ELF-1 (cell line): Measurements from ENCODE around the gene TM6SF1.
"Not testable (repeated sequence)": the region's sequence is repeated elsewhere in the genome, so short reads cannot be mapped to it uniquely, and the experiment has no call there.

Experiments
- DNase-seq: peaks from one replicate; pipeline ENCODE4 v3.0.0-alpha.2; 2016; ENCODE audit warnings: low read depth, low spot score

TM6SF1 gene

DNA sequence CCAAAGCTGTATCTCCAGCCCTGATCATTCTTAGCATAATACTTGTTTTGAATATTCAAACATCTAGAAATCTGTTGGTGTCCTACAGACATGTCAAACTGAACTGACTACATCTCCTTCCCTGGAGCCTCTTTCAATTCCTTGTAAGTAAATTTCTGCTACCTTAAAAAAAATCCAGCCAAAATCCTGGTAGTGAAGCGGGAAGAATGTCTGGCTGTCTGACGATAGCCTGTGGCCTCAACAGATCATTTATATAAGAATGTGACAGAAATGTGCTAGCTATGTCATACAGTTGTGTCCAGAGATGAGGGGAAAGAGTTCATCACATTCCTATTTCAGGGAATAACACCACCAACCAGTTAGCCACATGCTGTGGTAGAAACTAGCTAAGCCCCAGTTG, 18.6 kb upstream of the TM6SF1 start:
- DNase-seq: no peak

DNA sequence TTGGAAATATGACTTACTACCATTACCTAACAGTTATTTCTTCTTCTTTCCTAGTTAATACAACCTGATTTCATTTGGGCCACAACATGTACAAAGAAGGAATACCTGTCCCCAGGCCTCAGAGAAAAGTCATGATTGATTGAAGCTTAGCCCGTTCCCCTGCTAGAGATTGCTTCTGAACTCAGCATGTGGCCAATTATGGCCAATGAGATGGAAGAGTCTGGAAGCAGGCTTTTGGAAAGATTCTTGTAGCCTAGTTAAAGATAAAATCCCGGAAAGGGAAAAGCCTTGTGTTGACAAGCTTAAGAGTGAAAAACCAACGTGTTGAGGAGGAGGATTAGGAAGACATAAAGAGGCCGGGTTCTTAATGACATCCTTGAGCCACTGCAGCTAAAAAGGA, 17.0 kb upstream of the TM6SF1 start:
- DNase-seq: peak; percentile 27

DNA sequence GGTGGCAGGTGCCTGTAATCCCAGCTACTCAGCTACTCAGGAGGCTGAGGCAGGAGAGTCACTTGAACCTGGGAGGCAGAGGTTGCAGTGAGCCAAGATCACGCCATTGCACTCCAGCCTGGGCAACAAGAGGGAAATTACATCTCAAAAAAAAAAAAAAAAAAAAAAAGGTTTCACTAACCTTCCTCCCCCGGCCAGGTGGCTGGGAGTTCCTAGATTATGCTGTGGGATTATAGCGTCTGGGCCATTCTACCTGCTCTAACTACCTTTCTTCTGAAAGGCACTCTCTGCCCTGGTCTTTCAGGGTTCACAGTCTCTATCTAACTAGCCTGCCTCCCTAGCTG, 15.5 kb upstream of the TM6SF1 start:
- DNase-seq: not testable (repeated sequence)

DNA sequence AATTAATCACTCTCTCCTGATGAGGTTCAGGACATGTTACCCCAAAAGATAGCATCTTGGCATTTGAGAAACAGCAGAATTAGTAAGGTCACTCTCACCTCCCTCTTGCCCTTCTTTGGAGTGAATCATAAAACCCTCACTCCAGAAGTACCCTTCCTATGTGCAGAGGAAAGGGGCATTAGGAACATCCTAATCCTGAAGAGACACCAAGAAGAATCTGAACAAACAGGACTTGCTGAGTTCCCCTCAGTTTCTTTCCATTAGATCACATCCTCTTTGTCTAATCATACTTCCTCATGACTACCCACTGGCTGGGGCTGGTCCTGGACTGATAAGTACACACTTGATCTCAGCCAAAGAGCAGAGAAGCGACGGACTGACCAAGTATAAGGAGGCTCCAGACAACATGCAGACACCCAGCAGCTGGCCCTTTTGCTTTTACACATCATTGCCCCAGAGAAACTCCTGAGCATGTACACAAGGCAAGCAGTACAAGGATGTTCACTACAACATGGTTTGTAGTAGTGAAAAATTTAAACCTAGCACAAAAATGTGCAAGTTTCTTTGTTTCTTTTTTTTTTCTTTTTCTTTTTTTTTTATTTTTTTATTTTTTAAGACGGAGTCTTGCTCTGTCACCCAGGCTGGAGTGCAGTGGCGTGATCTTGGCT, 15.0 kb upstream of the TM6SF1 start:
- DNase-seq: no peak

DNA sequence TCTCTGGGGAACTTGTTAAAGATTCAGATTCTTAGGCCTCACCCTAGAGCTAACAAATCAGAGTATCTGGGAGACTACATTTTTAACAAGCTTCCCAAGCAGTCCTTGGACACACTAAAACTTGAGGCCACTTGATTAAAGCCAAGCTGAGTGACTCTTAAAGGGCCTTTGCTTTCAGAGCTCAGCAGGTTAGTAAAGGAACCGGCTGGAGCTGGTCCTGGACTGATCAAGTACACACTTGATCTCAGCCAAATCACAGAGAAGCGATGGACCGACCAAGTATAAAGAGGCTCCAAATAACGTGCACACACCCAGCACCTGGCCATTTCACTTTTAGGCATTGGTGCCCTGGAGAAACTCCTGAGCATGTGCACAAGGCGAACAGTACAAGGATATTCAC, 12.9 kb upstream of the TM6SF1 start:
- DNase-seq: no peak

DNA sequence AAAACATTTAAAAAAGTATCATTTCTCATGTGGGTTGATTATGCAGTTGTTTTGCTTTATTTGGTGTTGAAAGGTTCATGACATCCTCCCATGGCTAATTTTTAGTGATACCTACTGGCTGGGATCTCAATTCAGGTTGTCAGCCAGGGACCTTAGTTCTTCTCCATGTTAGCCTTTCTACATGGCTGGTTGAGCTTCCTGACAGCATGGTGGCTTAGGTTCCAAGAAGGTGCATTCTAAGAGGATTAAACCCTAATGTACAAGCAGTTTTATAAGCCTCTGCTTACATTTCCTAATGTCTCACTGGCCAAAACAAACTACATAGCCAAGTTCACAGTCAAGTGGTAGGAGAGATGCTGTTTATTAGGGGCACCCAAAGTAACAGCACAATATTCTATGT, 9.4 kb upstream of the TM6SF1 start:
- DNase-seq: no peak

DNA sequence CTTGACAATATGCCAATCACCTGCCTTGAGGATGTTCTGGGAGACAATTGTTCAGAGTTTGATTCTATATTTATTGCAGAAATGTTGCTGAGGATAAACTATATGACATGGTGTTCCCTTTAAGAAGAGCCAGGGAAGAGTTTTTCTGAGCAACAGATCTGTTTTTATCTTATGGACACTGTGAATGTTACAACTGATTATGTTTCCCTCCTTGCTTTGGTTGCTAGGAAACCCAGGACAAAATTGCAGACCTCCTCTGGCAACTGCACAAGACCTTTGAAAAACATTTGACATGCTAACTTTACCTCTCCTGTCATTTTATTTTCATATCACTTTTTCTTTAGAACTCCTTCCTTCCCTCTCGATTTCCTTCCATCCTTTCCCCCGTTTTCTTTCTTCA, 8.2 kb upstream of the TM6SF1 start:
- no peak for DNase-seq

DNA sequence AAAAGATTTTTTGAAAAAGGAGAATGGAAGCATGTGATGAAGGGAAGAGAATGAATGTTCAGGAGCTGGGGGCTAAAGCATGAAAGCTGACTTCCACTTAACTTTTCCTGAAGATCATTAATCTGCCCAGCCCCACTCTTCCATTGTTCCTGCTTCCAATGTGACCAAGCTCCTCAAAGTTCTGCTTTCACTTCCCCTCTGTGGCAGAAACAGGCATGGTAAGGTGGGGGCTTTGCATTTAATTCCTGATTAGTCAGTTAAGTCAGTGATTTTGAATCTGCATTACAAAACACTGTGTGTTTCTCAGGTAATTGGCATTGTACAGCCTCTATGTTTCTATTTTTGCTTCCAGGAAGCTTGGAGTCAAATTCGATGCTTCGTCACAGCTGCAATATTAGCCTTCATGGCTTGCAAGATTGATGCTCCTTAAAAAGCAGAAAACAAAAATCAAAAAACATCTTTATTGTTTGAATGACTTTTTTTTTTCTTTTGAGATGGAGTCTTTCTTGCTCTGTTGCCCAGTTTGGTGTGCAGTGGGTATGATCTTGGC, 7.3 kb upstream of the TM6SF1 start:
- no peak for DNase-seq

DNA sequence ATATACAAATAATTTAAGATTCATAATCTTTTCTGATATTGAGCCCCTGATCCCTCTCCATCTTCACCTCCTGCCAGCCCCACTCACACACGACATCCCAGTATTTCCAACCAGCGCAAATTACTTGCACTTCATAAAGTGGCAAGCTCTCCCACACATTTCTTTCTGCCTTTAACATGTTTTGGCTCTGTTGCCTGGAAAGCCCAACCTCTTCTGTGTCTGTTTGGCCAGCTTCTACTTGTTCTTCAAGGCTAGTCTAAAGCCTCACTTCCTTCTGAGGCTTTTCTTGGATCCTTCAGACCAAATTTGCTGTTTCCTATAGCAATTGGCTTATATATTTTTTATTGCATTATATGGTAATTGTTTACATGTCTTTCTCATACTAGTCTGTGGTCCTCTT, 5.1 kb upstream of the TM6SF1 start:
- no peak for DNase-seq

DNA sequence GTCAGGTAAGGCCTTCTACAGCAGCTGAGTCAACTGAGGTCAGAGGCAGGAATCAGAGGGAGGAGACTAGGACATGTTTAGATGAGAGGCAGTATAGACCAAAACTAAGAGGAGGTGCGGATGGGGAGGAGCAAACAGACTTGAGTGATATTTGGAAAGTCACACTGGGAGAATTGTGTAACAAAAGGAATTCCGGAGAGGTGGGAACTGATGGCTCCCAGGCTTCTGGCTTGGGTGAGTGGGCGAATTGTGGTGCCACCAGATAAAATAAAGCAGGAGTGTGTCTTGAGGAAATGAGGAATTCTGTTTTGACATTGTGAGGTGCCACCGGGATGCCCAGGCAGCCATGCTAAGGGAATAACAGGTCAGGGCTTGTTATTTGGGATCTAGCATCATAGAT, 3.3 kb upstream of the TM6SF1 start:
- no peak for DNase-seq

DNA sequence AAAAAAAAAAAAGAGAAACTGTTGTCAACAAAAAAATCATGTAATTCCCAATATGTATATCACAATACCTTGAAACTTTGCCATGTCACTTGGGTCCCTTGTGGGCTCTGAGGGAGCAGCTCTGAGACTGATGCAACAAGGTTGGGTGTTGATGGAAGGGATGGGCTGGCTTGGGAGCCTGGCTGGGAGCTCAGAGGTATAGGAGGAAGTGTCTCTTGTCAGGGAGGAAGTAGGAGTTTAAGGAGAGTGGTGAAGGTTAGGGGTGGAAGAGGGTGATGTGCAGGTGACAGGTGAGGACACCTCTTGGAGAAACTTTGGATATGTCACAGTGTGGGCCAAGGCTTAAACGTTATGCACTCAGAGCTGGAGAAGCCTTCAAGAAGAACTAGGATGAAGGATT, 2.0 kb upstream of the TM6SF1 start:
- no peak for DNase-seq

DNA sequence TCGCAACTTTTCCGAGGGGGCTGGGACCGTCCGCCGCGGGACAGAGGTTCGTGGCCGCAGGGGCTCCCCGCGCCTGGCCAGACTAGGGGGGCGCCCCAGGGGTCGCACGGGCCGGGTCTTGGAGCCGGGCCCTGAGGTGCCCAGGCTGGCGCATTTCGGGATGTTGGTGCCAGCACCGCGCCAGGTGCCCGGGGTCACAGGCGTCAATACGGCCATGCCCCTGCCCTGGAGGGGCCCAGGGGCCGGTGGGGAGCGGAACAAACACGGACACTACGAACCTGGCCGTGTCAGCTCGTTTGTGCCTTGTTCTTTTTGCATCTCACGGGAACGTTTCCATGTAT, 366 bp downstream of the TM6SF1 start:
- DNase-seq: peak; percentile 10

DNA sequence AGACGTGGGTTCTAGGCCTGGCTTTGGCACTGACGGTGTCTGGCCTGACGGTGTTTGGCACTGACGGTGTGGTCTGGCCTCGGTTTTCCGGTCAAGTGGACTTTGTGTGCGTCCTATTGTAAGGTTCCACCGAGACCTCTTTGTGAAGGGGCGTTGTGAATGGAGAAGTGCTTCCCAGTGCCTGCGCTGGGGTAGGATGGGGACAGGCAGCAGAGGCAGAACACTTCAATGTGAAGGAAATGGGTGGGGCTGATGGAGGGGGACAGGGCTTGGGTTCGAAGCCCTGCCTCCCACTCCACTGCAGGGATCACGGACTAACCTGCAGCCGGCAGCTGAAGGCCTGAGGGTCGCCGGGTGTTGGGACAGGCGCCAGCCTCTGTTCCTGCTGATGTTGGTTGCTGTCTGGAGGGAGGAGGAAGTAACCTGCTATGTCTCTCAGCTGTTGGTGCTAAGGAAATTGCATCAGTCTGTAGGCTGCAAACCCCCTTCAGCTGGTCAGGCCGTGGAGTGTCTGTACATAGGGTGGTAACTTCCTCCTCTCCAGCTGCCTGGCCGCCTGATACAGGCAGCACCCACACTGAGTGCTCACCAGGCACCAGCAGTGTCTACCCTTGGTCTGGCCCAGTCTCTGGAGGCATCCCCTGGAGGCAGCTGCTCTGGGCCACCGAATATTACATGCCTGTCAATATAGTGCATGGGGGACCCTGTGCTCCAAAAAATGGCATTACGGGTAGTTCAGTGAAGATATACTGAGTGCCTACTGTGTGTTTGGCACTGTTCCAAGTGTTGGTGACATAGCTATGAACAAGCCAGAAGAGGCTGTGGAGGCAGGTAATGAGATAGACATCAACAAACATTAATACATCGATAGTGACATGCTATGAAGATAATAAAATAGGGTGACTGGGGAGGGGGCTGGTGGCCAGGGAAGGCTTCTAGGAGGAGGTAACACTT, 1.1 kb downstream of the TM6SF1 start:
- DNase-seq: peak; percentile 26

DNA sequence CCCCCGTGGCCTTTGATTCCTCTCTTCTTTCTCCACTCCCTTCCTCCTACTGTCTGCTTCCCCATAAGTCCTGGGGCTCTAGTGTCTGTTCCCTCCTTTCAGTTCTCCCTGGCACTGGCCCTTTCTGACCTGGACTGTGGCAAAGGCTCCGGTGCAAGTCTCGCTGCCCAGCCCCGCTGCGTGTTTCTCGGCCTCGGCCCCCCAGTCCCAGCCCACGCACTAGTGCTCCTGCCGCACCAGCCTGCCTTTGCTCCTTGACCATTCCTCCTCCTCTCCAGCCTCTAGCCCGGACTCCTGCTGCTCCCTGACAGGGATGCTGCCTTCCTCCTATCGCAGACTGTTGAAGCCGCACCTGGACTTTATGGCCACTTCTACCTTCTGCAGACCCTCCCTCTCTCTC, 2.1 kb downstream of the TM6SF1 start:
- no peak for DNase-seq

DNA sequence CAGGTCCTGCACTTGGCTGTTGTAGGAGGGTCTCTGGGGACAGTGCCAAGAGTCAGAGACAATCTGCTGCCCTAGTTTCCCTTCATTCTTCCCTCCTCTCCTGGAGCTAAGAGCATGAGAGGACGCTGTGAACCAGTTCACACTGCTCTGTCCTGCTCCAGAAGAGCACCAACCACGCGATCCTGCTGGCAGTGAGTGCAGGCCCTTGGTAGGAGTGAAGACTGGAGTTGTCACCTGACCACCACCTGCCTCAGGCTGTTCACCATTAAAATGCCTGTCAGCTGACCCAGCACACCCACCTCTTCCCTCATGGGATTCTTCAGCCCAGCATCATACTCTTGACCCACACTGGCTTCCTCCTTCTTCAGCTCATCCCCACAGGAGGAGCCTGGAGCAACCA, 2.9 kb downstream of the TM6SF1 start:
- peak; percentile 40 for DNase-seq

DNA sequence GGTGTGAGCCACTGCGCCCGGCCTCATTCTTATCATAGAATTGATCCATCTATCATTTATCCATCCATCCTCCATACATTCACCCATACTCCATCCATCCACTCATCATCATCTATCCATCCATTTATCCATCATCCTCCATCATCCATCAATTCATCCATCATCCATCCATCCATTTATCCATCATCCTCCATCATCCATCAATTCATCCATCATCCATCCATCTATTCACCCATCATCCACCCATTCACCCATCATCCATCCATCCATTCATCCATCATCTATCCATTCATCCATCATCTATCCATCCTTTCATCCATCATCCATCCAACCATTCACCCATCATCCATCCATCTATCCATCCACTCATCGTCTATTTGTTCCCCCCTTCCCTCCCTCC, 3.7 kb downstream of the TM6SF1 start:
- no peak for DNase-seq

DNA sequence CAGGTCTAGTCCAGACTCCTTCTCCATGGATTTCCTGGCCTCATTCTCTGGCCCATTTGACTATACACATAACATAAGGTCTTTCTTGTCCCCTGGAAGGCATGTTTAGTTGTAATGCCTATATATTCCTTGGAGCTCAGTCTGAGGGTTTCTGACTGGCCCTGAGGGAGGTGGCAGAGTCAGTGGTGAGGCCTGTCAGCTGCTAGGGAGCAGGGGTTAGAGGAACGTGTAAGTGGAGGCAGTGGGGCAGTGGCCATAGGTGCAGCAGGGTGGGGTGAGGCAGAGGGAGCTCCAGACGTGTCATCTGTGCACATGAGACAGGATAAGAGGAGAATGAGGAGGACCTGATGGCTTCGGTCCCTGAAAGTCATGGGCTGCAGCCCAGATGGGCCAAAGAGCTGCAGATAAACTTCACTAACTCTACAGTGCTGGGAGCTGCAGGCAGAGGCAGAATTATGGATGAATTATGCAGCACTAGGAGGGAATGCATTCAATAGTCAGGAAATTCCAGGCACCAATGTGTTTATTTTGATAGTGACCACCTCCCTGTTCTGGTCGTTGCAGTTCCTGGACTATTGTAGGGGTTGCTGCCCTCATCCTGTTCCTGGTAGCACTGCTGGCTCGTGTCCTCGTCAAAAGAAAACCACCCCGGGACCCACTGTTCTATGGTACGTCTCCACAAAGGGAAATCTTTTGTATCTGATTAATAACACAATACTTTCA, 4.9 kb downstream of the TM6SF1 start:
- DNase-seq: no peak

DNA sequence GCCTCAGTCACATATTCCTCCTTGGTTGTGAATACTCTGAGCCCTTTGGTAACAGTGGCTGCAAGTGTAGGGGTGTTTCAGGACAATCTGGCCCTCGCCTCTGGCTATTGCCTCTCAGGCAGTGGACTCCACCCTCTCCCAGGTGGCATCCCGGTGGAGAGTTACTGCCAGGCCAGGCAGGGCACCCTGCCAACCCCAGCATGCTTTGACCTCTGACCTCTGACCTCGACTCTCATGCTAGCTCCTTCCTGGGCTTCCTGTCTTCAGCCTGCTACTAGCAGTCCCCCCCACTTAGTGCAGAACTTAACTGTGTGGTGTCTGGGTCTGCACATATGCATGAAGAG, 5.5 kb downstream of the TM6SF1 start:
- no peak for DNase-seq

DNA sequence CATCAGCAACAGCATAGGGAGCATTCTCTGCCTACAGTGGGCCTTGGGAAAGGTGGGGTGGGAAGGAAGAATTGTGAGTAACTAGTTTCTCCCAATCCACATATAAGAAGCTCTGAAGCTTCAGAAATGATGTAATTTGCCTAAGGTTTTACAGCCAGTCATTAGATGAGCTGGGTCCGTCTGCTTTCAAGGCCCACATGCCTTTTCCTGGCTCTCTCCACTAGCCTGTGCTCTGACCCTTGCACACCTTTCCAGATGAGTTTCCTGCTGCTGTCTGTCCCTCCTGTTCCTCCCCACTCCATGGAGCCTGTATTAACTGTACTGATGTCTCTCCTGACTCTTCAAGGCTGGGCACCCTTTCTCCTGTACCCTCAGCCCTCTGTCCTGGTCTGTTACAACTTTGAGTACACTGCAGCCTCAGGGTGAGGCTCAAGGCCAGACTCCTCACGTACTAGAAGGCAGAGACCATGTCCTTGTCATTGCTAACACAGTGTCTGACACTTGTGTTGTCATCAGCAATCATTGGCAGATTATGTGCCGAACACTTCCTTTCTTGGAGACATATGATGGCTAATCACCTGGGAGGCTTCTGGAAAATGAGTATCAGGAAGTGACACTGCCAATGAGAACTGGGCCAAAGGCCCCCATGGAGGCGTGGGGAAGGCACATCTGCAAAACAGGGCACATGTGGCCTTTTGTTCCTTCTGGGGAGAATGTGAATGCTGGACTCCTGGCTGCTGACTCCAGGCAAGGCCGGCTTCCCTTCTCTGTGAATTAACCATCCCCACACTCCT, 6.6 kb downstream of the TM6SF1 start:
- no peak for DNase-seq

DNA sequence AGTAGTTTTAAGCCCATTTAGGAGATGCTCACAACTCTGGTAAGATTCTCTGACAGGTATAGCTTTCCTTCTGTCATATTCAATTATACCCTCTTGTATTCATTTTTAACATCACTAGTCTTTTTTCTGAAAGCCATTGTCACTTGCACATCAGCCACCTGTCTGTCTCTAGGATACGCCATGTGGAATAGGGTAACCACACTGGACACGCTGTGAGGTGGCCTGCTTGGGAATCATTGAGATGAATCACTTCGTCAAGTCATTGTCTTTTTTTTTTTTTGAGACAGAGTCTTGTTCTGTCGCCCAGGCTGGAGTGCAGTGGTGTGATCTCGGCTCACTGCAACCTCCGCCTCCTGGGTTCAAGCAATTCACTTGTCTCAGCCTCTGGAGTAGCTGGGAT, 7.4 kb downstream of the TM6SF1 start:
- DNase-seq: no peak

DNA sequence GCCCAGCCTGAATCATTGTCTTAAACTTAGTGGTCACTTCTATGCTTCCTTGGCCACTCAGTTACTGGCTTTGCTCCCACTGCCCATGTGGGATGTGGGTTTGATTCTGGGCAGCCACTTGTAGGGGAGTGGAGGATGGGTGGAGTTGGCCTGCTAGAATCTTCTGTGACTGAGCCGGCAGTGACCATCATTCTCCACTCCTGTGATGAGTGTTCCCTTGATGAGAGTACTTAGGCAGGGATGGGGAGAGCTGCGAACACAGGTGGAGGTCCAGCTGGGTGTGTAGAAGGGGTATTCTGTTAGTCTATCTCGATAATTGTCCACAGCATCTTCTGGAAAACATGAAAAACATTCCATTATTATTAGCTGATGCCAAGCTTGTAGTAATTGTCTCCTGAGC, 8.0 kb downstream of the TM6SF1 start:
- no peak for DNase-seq
